Activated naive CD8-positive, alpha-beta T cell treated with anti-CD3 and anti-CD28 coated beads, Interleukin-2, amount 50 U/mL, for 24 hours (primary cell): ENCODE results near the gene TBX3.

ENCODE experiments used
- ATAC-seq: fragments of 150-1000 bp; cut with Tn5 transposase; one replicate; pipeline ENCODE4 v1.10.0; 2021
- DNase-seq: peaks from one replicate; pipeline ENCODE4 v3.0.0; 2021
- H3K27ac Mint-ChIP-seq: one replicate; pipeline ENCODE4 v1.8.0; 2021; ENCODE audit warnings: mild to moderate bottlenecking, mixed read lengths
- H3K27me3 Mint-ChIP-seq: one replicate; pipeline ENCODE4 v1.8.0; 2021; ENCODE audit warnings: mixed read lengths
- H3K36me3 Mint-ChIP-seq: one replicate; pipeline ENCODE4 v1.8.0; 2021; ENCODE audit warnings: low read depth, mixed read lengths
- H3K4me1 Mint-ChIP-seq: one replicate; pipeline ENCODE4 v1.8.0; 2021; ENCODE audit warnings: mixed read lengths
- H3K4me3 Mint-ChIP-seq: one replicate; pipeline ENCODE4 v1.8.0; 2021; ENCODE audit warnings: mild to moderate bottlenecking, moderate library complexity, mixed read lengths
- H3K9me3 Mint-ChIP-seq: one replicate; pipeline ENCODE4 v1.8.0; 2021; ENCODE audit warnings: mixed read lengths

The TBX3 gene

DNA sequence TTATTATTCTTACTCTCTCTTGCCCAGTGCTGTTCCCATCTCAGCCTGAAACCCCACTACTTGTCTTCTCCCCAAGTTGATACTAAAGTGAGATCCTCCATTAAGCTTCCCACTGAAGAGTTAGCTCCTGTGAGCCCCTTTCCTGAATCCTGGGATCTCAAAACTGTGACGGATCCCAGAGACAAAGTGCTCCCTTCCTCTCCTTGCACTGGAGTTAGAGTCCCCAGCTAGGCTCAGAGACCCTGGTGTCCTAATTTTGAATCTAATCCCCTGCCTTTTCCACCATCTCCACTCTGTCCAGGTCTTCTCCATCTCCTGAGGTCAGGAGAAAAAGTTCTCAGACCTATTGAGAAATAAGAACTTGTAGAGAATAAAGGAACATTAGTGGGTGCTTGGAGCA is 17.6 kb upstream of the TBX3 start:
- H3K27ac Mint-ChIP-seq, result no peak overlapping the region
- no peaks in the 10 kb centered on the region for H3K9me3 Mint-ChIP-seq
- no peaks in the 10 kb centered on the region for H3K4me1 Mint-ChIP-seq
- H3K4me3 Mint-ChIP-seq, result no peak overlapping the region
- no peak for DNase-seq
- peaks cover 66% of the 10 kb centered on the region for H3K27me3 Mint-ChIP-seq
- no peak for ATAC-seq
- peaks cover 4% of the 10 kb centered on the region for H3K36me3 Mint-ChIP-seq

DNA sequence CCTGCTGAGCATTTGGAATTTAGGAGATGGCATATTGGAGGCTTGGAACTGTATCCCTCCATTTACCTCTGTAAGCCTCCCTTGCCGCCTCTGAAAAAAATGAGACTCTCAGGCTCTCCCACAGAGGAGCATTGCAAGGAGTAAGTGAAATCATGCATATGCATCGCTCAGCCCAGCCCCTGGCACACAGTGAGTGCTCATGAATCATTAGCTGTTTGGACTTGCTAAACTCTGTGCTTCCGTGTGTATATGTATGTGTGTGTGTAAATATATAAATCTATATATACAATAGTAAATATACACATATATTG is 17.1 kb upstream of the TBX3 start:
- H3K4me1 Mint-ChIP-seq, result no peaks in the 10 kb centered on the region
- H3K4me3 Mint-ChIP-seq, result no peak overlapping the region
- H3K9me3 Mint-ChIP-seq, result no peaks in the 10 kb centered on the region
- H3K27me3 Mint-ChIP-seq, result peaks cover 71% of the 10 kb centered on the region
- ATAC-seq, result no peak
- DNase-seq, result no peak
- peaks cover 4% of the 10 kb centered on the region for H3K36me3 Mint-ChIP-seq
- no peak overlapping the region for H3K27ac Mint-ChIP-seq

GRCh38 chr12:114700392-114701103 is 16.6 kb upstream of the TBX3 start:
- ATAC-seq, result no peak
- no peak overlapping the region for H3K4me3 Mint-ChIP-seq
- H3K27me3 Mint-ChIP-seq, result peaks cover 76% of the 10 kb centered on the region
- H3K27ac Mint-ChIP-seq, result no peak overlapping the region
- no peaks in the 10 kb centered on the region for H3K9me3 Mint-ChIP-seq
- DNase-seq, result no peak
- no peaks in the 10 kb centered on the region for H3K4me1 Mint-ChIP-seq
- peaks cover 4% of the 10 kb centered on the region for H3K36me3 Mint-ChIP-seq

DNA sequence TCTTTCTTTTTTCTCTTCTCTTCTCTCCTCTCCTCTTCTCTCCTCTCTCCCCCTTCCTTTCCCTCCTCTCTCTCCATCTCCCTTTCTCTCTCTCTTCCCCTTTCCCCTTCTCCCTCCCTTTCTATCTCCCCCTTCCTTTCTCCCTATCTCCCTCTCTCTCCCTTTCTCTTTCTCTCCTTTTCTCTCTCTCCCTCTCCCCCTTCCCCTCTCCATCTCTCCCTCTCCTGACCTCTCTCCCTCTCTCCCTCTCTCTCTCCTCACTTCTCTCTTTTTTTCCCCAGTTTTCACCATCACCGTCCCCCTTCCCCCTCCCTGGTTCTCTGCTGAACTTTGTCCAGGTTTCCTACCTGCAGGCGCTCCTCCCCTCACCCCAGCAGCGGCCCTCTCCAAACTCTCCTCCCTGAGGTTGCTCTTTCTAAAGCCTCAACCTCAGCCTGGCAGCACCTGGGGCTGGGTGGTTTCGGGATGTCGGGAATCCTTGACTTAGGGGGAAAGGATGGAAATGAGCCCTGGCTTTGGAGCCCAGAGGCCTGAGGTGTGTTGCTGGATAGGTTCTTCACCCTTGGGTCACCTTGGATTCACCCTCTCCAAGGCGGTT is 14.7 kb upstream of the TBX3 start:
- ATAC-seq, result no peak
- H3K9me3 Mint-ChIP-seq, result no peaks in the 10 kb centered on the region

GRCh38 chr12:114697741-114698565 is 14.0 kb upstream of the TBX3 start:
- no peaks in the 10 kb centered on the region for H3K9me3 Mint-ChIP-seq
- H3K36me3 Mint-ChIP-seq, result peaks cover 4% of the 10 kb centered on the region
- H3K4me3 Mint-ChIP-seq, result no peak overlapping the region
- no peak overlapping the region for H3K27ac Mint-ChIP-seq
- ATAC-seq (no peak), DNase-seq (no peak)
- no peaks in the 10 kb centered on the region for H3K4me1 Mint-ChIP-seq
- peaks cover 95% of the 10 kb centered on the region for H3K27me3 Mint-ChIP-seq

More for the DNA sequence above, 14.7 kb upstream of the TBX3 start:
- Mint-ChIP-seq H3K4me3 (no peak overlapping the region), H3K27ac (no peak overlapping the region), H3K27me3 (peaks cover 93% of the 10 kb centered on the region), H3K4me1 (no peaks in the 10 kb centered on the region), H3K36me3 (peaks cover 4% of the 10 kb centered on the region)
- no peak for DNase-seq

- Mint-ChIP-seq H3K4me1 (no peaks in the 10 kb centered on the region), H3K4me3 (no peak overlapping the region), H3K27ac (no peak overlapping the region), H3K27me3 (peaks cover 94% of the 10 kb centered on the region), H3K36me3 (peaks cover 4% of the 10 kb centered on the region), H3K9me3 (no peaks in the 10 kb centered on the region)
- ATAC-seq (no peak), DNase-seq (no peak)
Observed at GRCh38 chr12:114697243-114697716, 13.3 kb upstream of the TBX3 start.

DNA sequence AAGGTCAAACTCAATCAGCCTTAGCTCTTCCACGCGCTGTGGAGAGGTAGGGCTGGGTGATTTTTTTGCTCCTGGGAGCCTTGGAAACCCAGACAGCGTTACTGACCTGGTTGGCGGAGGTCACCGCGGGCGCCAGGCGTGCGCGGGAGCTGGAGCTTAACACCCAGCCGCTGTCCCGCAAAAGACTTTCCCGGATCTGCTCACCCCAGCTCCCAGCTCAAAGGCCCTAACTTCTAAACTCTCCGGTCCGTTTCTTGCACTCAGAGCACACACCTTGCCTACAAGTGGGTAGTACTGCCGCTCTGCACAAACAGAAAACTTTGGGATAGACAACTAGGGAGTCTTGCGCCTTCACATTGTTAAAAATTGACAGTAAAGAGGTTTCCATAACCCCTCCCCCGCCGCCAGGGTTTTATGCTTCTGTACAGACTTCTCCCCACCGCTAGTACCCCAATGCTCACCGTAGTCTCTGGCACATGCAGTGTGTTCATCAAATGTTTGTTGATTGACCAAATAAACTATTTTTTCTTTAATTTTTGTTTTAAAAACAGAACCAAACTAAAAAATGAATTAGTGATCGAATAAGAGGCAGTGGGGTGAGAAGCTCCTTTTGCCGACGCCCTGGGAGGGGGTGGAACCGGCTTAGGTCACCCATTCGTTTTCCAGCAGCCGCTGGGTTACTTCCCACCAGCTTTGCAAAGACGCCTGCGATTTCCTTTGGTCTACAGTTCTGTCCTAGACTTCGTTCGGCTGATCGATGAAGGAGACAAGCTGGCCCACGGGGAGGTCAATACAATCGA is 12.7 kb upstream of the TBX3 start:
- H3K4me1 Mint-ChIP-seq, result no peaks in the 10 kb centered on the region
- peaks cover 93% of the 10 kb centered on the region for H3K27me3 Mint-ChIP-seq
- no peak overlapping the region for H3K27ac Mint-ChIP-seq

DNA sequence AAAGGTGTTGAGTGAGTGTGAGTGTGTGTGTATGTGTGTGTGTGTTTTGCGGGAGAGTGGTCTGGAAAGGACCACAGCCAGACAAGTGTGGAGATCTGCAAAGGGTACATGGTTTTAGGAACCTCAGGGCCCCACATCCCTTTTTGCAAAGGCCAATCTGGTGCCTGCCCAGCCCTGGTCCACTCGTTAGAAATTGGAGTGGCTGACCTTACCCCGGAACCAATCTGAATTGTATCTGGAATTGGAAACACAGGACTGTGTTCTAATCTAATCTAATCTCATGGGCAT is 11.3 kb upstream of the TBX3 start:
- Mint-ChIP-seq H3K9me3 (no peaks in the 10 kb centered on the region), H3K27ac (no peak overlapping the region), H3K4me3 (no peak overlapping the region), H3K27me3 (peaks cover 94% of the 10 kb centered on the region), H3K4me1 (no peaks in the 10 kb centered on the region), H3K36me3 (peaks cover 4% of the 10 kb centered on the region)
- DNase-seq, result no peak
- no peak for ATAC-seq

More for the DNA sequence above, 12.7 kb upstream of the TBX3 start:
- DNase-seq, result no peak
- no peak for ATAC-seq
- no peaks in the 10 kb centered on the region for H3K9me3 Mint-ChIP-seq
- peaks cover 4% of the 10 kb centered on the region for H3K36me3 Mint-ChIP-seq
- H3K4me3 Mint-ChIP-seq, result no peak overlapping the region

DNA sequence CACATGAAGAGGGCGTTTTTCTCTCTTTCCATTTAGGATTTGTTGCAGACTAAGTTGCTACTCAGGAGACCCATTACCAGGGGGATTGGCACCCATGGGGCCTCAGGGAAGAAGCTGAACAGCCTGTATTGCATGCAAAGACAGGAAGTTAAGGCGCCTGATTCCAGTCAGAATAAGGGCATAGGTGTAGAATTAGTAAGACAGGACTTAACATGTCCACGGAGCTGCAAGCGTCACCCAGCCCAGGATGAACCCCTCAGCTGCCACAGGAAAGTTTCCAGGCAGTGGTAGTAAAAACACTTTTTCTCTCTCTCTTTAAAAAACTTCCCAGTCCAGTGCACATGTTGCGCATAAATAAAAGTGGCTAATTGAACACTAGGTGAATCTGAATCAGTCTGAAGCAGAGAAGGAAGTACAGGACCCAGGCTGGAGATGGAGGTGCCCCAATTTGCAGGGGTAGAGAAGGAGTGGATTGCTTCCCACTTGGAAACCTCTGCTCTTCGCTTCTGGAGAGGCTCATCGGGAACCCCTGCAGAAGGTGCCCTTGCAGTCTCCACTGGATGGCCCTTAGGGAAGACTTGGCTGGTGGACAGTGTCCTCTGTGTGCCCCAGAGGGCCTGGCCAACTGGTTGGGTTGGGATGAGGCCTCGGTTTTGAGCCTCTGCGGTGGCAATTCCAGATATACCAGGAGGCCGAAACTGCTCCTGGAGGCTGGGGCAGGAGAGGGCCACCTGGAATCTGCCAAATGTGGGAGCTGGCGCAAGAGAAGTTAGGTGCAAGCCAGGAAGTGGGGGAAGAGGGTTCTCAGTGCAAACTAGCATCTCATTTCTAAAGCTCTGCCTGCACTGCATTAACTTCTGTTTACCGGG is 10.7 kb upstream of the TBX3 start:
- no peaks in the 10 kb centered on the region for H3K9me3 Mint-ChIP-seq
- no peak overlapping the region for H3K27ac Mint-ChIP-seq
- H3K36me3 Mint-ChIP-seq, result no peaks in the 10 kb centered on the region
- H3K4me3 Mint-ChIP-seq, result no peak overlapping the region
- H3K4me1 Mint-ChIP-seq, result no peaks in the 10 kb centered on the region
- H3K27me3 Mint-ChIP-seq, result peaks cover 94% of the 10 kb centered on the region
- DNase-seq (no peak), ATAC-seq (no peak)

- Mint-ChIP-seq H3K4me1 (no peaks in the 10 kb centered on the region), H3K9me3 (no peaks in the 10 kb centered on the region), H3K27ac (no peak overlapping the region), H3K4me3 (no peak overlapping the region), H3K27me3 (peaks cover 94% of the 10 kb centered on the region), H3K36me3 (no peaks in the 10 kb centered on the region)
- ATAC-seq, result no peak
- DNase-seq, result no peak
Observed at GRCh38 chr12:114693532-114693931, 9.6 kb upstream of the TBX3 start.

- no peak overlapping the region for H3K4me3 Mint-ChIP-seq
- peaks cover 94% of the 10 kb centered on the region for H3K27me3 Mint-ChIP-seq
- H3K36me3 Mint-ChIP-seq, result no peaks in the 10 kb centered on the region
- ATAC-seq (no peak), DNase-seq (no peak)
- H3K9me3 Mint-ChIP-seq, result no peaks in the 10 kb centered on the region
- no peak overlapping the region for H3K27ac Mint-ChIP-seq
- H3K4me1 Mint-ChIP-seq, result no peaks in the 10 kb centered on the region
Observed at GRCh38 chr12:114693059-114693531, 9.1 kb upstream of the TBX3 start.

DNA sequence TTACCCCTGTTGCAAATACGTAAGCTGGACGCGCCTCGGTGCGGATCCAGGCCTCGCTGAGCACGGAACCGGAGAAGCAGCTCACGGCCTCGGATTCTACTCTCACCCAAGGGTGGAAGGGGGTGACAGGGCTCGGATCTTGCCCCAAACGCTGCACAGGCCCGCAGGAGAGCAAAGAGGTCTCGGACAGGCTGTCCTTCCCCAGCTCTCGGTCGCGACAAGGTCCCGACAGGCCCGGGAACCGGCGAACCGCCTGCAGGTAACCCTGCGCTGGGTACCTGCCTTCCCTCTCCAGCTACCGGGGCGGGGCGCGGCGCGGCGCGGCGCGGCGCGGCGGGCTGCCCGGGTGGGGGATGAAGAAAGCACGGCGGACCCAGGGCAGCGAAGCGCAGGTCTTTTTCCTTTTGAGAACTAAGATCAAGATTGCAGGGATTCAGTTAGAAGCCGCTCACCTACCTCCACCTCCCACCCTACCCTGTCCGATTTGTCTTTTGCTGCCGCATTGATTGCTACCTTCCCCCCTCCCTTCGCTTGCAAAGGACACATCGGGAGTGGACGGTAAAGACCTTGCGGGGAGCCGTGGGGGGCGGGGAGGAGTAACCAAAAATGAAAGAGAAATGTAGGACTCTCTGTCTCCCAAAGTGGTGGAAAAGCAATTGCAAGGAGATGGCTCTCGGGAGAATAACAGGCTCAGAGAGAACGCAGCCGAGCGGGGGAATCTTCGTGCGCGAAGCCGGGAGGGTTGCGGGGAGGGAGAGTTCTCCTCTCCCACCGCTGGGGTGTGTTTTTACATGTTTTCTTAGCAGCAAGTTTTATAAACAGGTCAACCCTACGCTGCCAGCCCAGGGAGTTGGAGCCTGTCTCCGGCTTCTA is 8.4 kb upstream of the TBX3 start:
- Mint-ChIP-seq H3K4me3 (no peak overlapping the region), H3K36me3 (no peaks in the 10 kb centered on the region)

DNA sequence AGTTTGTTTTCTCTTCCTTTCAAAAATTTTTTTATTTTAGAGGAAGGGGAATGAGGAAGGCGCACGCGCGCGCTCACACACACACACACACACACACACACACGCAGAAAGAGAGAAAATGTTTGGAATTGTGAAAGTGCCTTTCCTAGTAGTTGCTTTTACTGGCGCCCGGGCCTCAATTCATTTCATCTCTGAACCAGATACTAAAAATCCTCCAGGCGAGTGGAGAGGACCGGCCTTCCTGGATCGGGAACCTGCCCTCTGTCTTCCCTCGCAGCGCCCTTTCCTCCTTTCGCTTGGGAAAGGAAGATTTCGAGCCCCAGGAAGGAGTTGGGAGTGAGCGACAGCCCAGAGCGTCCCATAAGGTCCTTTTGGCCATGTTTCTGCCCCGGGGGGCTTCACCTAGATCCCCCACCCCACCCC is 7.8 kb upstream of the TBX3 start:
- DNase-seq, result no peak
- no peak overlapping the region for H3K4me3 Mint-ChIP-seq
- no peak for ATAC-seq
- no peaks in the 10 kb centered on the region for H3K9me3 Mint-ChIP-seq
- H3K4me1 Mint-ChIP-seq, result no peaks in the 10 kb centered on the region
- no peaks in the 10 kb centered on the region for H3K36me3 Mint-ChIP-seq
- H3K27ac Mint-ChIP-seq, result no peak overlapping the region
- H3K27me3 Mint-ChIP-seq, result peaks cover 93% of the 10 kb centered on the region

More for the DNA sequence above, 8.4 kb upstream of the TBX3 start:
- no peaks in the 10 kb centered on the region for H3K9me3 Mint-ChIP-seq
- peaks cover 93% of the 10 kb centered on the region for H3K27me3 Mint-ChIP-seq
- no peak overlapping the region for H3K27ac Mint-ChIP-seq
- ATAC-seq (no peak), DNase-seq (no peak)
- no peaks in the 10 kb centered on the region for H3K4me1 Mint-ChIP-seq
